ENCODE results near the gene HOMER2.

The HOMER2 gene

GRCh38 chr15:82875411-82876003 lies 77.0 kb downstream of the HOMER2 start:
- no peak overlapping the region for H3K4me3 ChIP-seq (ENCODE audit: low read length)
- DNase-seq (ENCODE audit: low read depth): peak; percentile 61
- no peak for TF ChIP-seq CTCF (conservative IDR thresholded peaks at IDR 0.05; ENCODE audit: low read length)

GRCh38 chr15:82874961-82875360 lies 77.6 kb downstream of the HOMER2 start:
- no peak for DNase-seq (ENCODE audit: low read depth)
- TF ChIP-seq CTCF (conservative IDR thresholded peaks at IDR 0.05; ENCODE audit: low read length): no peak
- H3K4me3 ChIP-seq (ENCODE audit: low read length): no peak overlapping the region

- no peak for TF ChIP-seq CTCF (conservative IDR thresholded peaks at IDR 0.05; ENCODE audit: low read length)
- no peak for DNase-seq (ENCODE audit: low read depth)
- H3K4me3 ChIP-seq (ENCODE audit: low read length): no peak overlapping the region
Observed at GRCh38 chr15:82874267-82874666, 78.3 kb downstream of the HOMER2 start.

GRCh38 chr15:82873000-82873680 lies 79.4 kb downstream of the HOMER2 start:
- no peak for DNase-seq (ENCODE audit: low read depth)
- no peak overlapping the region for H3K4me3 ChIP-seq (ENCODE audit: low read length)
- no peak for TF ChIP-seq CTCF (conservative IDR thresholded peaks at IDR 0.05; ENCODE audit: low read length)

GRCh38 chr15:82871832-82872484 lies 80.6 kb downstream of the HOMER2 start:
- no peak overlapping the region for H3K4me3 ChIP-seq (ENCODE audit: low read length)
- DNase-seq (ENCODE audit: low read depth): no peak
- TF ChIP-seq CTCF (conservative IDR thresholded peaks at IDR 0.05; ENCODE audit: low read length): no peak

- TF ChIP-seq CTCF (conservative IDR thresholded peaks at IDR 0.05; ENCODE audit: low read length): no peak
- no peak overlapping the region for H3K4me3 ChIP-seq (ENCODE audit: low read length)
- DNase-seq (ENCODE audit: low read depth): peak; percentile 9
Observed at GRCh38 chr15:82871358-82871757, 81.2 kb downstream of the HOMER2 start.

Data from AG10803 (cell line).